Activated CD8-positive, alpha-beta memory T cell treated with anti-CD3 and anti-CD28 coated beads, Interleukin-2, amount 50 U/mL, for 1 hour (primary cell): ENCODE data around the gene ALG14.

Experiments
- DNase-seq: peaks from one replicate; pipeline ENCODE4 v3.0.0-alpha.2; 2020; ENCODE audit errors: extremely low read depth

Gene ALG14

DNA sequence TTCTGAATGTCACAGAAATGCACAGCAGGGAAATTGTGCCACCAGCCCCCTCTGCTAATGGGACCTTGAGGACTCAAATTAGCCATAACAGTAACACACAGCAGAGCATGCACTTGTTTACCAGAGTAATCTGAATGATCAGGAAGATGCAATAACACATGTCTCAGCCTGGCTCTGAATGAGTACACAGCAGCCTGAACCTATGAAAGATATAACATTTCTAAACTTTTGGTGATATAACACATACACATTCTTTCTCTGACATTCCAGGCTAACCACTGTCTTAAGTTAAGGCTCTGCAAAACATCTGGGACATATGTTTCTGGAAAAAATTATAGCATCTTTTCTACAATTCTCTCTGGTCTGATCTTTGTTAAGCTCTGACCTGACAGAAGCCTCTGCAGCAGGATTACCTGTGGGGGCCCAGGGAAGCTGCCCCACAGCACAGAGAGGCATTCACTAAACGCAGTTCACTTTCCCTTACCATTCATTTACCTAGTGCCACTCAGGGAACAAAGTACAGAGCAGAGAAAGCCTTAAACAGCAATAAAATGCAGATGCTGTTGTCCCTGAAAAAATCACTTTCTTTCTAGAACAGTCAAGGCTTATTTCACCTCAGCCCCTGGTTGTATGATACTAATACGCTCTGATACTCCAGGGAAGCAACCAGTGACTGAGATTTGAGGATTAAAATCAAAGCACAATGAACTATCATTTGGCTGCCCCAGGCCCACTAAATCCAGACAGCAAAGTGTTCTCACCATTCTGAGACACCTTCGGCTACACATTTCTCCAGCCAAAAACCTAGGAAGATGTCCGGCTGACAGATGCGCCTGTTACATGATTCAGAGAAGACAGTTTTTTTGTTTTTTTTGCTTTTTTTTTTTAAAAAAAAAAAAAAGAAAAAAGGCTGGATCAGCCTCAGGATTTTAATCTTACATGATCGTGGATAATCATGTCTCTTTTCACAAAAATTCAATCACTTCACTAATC, 91.9 kb downstream of the ALG14 start:
- DNase-seq: no peak

GRCh38 chr1:94979656-94980581, 92.8 kb downstream of the ALG14 start:
- no peak for DNase-seq

DNA sequence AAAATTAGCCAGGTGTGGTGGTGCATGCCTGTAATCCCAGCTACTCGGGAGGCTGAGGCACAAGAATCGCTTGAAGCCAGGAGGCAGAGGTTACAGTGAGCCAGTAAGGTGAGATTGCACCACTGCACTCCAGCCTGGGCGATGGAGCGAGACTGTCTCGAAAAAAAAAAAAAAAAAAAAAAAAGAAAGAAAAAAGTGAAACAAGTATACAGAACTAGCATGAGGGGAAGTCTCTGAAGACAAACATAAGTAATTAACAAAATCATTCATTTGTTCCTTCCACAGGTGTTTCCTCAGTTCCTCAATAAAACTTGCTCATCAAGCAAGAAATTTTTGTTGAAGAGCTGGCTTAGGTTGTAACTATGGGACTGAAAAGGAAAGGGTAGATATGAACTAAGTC, 93.6 kb downstream of the ALG14 start:
- no peak for DNase-seq

DNA sequence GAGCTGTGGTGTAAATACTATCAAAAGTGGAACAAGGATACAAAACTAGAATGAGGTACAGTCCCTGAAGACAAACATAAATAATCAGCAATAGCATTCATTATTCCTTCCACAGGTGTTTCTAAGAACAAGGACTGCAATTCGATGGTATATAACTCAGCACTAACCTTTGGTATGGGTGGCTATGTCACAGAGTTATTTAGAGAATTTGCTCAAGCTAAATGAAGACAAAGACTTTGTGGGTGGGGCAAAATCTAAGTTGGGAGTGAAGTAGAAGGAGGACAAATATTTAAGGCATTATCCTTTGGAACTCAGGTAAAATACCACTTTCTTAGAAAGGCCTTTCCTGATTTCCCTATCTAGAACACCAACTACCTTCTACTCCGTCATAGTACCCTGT, 94.3 kb downstream of the ALG14 start:
- no peak for DNase-seq

DNA sequence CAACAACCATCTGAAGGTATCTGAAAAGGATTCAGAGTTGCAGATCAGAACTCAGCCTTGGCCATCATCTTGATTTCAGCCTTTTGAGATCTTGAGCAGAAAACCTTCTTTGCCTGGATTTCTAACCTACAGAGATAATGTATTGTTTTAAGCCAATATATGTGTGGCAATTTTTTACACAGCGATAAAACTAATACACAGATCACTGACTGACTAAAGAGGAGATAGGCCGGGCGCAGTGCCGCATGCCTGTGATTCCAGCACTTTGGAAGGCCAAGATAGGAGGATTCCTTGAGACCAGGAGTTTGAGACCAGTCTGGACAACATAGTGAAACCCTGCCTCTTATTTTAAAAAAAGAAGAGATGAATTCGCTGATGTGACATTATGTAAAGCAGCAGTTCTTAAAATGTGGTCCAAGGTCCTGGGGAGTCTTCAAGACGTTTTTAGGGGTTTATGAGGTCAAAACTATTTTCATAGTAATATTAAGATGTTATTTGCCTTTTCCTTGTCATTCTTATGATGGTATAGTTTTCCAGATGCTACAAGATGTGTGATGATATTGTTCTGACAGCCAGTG, 95.7 kb downstream of the ALG14 start:
- DNase-seq: no peak

DNA sequence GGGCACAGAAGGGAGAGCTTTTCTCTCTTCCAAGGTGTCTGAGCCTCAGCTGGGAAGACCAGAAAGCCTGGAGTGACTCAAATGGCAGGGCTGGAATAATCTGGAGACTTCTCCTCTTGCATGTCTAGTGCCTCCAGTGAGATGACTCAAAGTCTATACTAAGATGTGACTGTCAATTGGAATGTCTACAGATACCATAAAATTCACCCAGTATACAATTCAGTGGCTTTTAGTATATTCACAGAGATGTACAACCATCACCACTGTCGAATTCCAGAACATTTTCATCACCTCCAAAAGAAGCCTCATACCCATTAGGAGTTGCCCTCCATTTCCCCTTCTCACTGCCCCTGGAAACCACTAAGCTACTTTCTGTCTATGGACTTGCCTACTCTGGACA, 97.9 kb downstream of the ALG14 start:
- no peak for DNase-seq

DNA sequence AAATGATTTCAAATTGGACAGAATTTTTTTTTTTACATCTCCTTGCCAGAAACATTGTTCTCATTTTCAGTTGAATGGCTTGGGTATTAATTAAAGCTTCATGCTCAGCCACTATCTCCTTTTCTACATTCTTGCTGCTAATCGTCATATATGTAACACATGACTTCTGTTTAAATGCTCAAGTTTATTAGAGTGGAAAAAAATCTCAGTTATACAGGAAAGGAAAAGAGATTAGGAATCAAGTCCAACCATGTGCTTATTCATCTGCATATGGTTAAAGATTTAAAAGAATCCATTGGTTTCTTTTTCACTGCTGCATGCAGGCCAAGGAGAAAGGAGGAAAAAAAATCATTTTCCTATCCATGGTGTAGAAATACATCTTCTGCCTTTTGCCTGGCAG, 98.5 kb downstream of the ALG14 start:
- DNase-seq: no peak

GRCh38 chr1:94973309-94973922, 99.3 kb downstream of the ALG14 start:
- DNase-seq: no peak

- no peak for DNase-seq
These were observed 101.2 kb downstream of the ALG14 start for GRCh38 chr1:94971491-94971924.

GRCh38 chr1:94970783-94971182, 102.0 kb downstream of the ALG14 start:
- no peak for DNase-seq

DNA sequence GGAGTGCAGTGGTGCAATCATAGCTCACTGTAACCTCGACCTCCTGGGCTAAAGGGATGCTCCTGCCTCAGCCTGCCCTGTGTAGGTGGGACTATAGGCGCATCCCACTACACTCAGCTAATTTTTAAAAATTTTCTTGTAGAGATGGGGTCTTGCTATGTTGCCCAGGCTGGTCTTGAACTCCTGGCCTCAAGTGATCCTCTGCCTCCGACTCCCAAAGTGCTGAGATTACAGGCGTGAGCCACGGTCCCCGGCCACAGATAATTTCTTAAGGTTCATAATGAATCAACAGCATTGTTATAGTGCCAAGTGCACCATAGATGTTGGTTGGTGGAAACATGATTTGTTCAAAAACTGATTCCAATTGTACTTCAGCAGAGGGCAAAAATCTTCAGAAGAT, 103.6 kb downstream of the ALG14 start:
- DNase-seq: no peak

- DNase-seq: no peak
These were observed 106.7 kb downstream of the ALG14 start for GRCh38 chr1:94966033-94966432.

- DNase-seq: no peak
These were observed 108.9 kb downstream of the ALG14 start for GRCh38 chr1:94963864-94964263.

DNA sequence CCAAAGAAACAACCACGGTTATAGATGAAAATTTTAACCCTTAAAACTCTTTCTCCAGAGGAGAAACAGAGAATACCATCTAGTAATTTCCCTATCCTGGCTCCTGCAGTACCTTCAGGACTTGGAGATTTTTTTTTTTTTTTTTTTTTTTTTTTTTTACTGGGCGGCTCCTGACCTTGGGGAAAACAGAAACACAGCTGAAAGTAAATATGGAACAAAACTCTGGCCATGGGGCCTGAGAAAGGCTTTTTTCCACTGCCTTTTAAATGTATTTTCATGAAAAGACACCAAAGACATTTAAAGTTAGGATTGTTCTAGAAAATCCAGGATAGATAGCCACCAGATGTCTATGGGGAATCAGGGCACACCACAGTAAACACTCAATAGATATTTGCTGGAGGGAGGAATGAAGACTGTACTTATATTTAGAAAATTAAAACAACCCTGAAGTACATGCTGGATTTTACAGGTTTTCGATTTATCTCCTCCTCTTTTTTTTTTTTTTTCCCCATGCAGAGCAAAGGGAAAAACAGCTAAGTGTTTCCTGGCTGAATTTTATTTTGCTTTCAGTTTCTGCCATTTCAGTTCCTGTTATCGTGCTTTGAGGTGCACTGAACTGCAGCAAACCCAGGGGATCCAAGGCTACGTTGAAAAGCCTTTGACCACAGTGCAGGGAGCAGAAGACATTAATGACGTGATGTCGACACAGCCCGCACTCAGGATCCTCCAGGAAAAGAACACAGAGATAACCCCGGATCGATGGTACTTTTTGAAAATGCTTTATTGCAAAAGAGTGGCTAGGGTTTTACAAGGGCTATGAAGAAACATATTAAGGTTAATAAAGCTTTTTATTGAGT, 110.1 kb downstream of the ALG14 start:
- DNase-seq: no peak

DNA sequence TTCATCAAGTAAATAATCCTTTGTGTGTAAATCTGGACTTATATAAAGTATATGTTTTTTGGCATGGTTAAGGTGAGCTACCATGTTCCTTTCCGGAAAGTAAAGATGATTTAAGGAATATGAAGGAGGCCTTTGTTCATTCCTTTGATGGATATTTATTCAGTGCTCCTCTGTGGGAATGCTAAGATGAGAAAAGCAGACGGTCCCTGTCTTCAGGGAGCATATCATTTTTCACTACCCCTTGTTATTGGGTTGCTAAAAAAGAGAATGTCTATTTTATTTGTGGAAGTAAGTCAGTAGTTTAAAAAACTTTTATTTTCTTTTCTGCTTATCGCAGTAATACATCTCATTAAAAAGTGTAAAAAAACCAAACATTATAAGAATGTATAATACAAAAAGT, 110.8 kb downstream of the ALG14 start:
- DNase-seq: no peak

DNA sequence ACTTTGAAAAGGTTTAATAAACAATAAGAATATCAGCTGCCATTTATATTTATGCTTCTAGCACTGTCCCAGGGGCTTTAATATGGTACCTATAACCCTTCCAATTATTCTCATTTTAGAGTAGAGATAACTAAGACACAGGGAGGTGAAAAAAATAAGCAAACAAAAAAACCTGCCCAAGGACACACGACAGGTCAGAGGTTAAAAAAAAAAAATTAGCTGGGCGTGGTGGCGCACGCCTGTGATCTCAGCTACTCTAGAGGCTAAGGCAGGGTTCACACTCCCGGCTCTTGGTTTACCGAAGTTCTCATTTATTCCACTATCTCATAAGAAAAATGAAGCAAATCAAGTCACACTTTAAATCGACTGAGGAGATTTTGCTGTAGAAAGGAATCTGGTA, 111.2 kb downstream of the ALG14 start:
- no peak for DNase-seq

- no peak for DNase-seq
These were observed 114.7 kb downstream of the ALG14 start for GRCh38 chr1:94958081-94958480.

- no peak for DNase-seq
These were observed 116.8 kb downstream of the ALG14 start for GRCh38 chr1:94955767-94956632.

- no peak for DNase-seq
These were observed 118.2 kb downstream of the ALG14 start for GRCh38 chr1:94954263-94955220.
